Measurements from ENCODE around the gene PSTPIP1. TPM values are rescaled to one million over a fixed set of nuclear protein-coding genes. Genes with fewer than 3 reads are reported as not detected.

The PSTPIP1 gene
- total RNA-seq, 1 experiment from 2014 or later = 1.2 TPM

- no peaks in the 10 kb centered on the region for H3K9me3 Mint-ChIP-seq (ENCODE audit: unreplicated experiment)
- ChIA-PET POLR2A (no interaction called here), CTCF (no interaction called here)
- H3K4me1 Mint-ChIP-seq (ENCODE audit: insufficient read depth, unreplicated experiment) = no peaks in the 10 kb centered on the region
- intact Hi-C loops (cut with micrococcal nuclease) = no loop called here
- no peak for DNase-seq (ENCODE audit: unreplicated experiment)
- H3K27me3 Mint-ChIP-seq (ENCODE audit: insufficient read depth, unreplicated experiment) = no peaks in the 10 kb centered on the region
- H3K36me3 Mint-ChIP-seq (ENCODE audit: insufficient read depth, unreplicated experiment) = no peaks in the 10 kb centered on the region
- no peak overlapping the region for H3K4me3 Mint-ChIP-seq (ENCODE audit: unreplicated experiment)
- no TSS peak for BruUV-seq (replicated peaks)
- no peak overlapping the region for H3K27ac Mint-ChIP-seq (ENCODE audit: low read depth, unreplicated experiment)
- TF ChIP-seq CTCF (IDR thresholded peaks at IDR 0.05; ENCODE audit: unreplicated experiment) = no peak
These were observed 2.9 kb upstream of the PSTPIP1 start for GRCh38 chr15:76991741-76992645.

- H3K36me3 Mint-ChIP-seq (ENCODE audit: insufficient read depth, unreplicated experiment) = no peaks in the 10 kb centered on the region
- H3K4me1 Mint-ChIP-seq (ENCODE audit: insufficient read depth, unreplicated experiment) = no peaks in the 10 kb centered on the region
- BruUV-seq (replicated peaks) = no TSS peak
- CTCF ChIA-PET = interaction anchor here (0.6 kb wide), 1 partner anchor 18 kb away, joined by 4 read pairs; no protein-coding TSS in a partner anchor
- TF ChIP-seq CTCF (IDR thresholded peaks at IDR 0.05; ENCODE audit: unreplicated experiment) = no peak
- H3K4me3 Mint-ChIP-seq (ENCODE audit: unreplicated experiment) = no peak overlapping the region
- no peaks in the 10 kb centered on the region for H3K27me3 Mint-ChIP-seq (ENCODE audit: insufficient read depth, unreplicated experiment)
- POLR2A ChIA-PET = no interaction called here
- DNase-seq (ENCODE audit: unreplicated experiment) = no peak
- no peaks in the 10 kb centered on the region for H3K9me3 Mint-ChIP-seq (ENCODE audit: unreplicated experiment)
- H3K27ac Mint-ChIP-seq (ENCODE audit: low read depth, unreplicated experiment) = no peak overlapping the region
- intact Hi-C loops (cut with micrococcal nuclease) = no loop called here
These were observed 1.7 kb upstream of the PSTPIP1 start for GRCh38 chr15:76993114-76993725.

- Mint-ChIP-seq H3K27me3 (ENCODE audit: insufficient read depth, unreplicated experiment) (no peaks in the 10 kb centered on the region), H3K36me3 (ENCODE audit: insufficient read depth, unreplicated experiment) (no peaks in the 10 kb centered on the region), H3K4me1 (ENCODE audit: insufficient read depth, unreplicated experiment) (no peaks in the 10 kb centered on the region), H3K27ac (ENCODE audit: low read depth, unreplicated experiment) (no peak overlapping the region), H3K4me3 (ENCODE audit: unreplicated experiment) (no peak overlapping the region), H3K9me3 (ENCODE audit: unreplicated experiment) (no peaks in the 10 kb centered on the region)
- intact Hi-C loops (cut with micrococcal nuclease) = no loop called here
- peak; percentile 21 for DNase-seq (ENCODE audit: unreplicated experiment)
- ChIA-PET POLR2A (interaction anchor here (0.6 kb wide), 1 partner anchor 179 kb away, joined by 3 read pairs; no protein-coding TSS in a partner anchor), CTCF (interaction anchor here (0.6 kb wide), 1 partner anchor 19 kb away, joined by 4 read pairs; no protein-coding TSS in a partner anchor)
- BruUV-seq (replicated peaks) = no TSS peak
- no peak for TF ChIP-seq CTCF (IDR thresholded peaks at IDR 0.05; ENCODE audit: unreplicated experiment)
These were observed 925 bp upstream of the PSTPIP1 start for GRCh38 chr15:76994001-76994400.

GRCh38 chr15:76994496-76994895, 430 bp upstream of the PSTPIP1 start:
- Mint-ChIP-seq H3K27me3 (ENCODE audit: insufficient read depth, unreplicated experiment) (no peaks in the 10 kb centered on the region), H3K4me3 (ENCODE audit: unreplicated experiment) (no peak overlapping the region), H3K9me3 (ENCODE audit: unreplicated experiment) (no peaks in the 10 kb centered on the region), H3K36me3 (ENCODE audit: insufficient read depth, unreplicated experiment) (no peaks in the 10 kb centered on the region), H3K27ac (ENCODE audit: low read depth, unreplicated experiment) (no peak overlapping the region), H3K4me1 (ENCODE audit: insufficient read depth, unreplicated experiment) (no peaks in the 10 kb centered on the region)
- no peak for DNase-seq (ENCODE audit: unreplicated experiment)
- no peak for TF ChIP-seq CTCF (IDR thresholded peaks at IDR 0.05; ENCODE audit: unreplicated experiment)
- intact Hi-C loops (cut with micrococcal nuclease) = no loop called here
- no TSS peak for BruUV-seq (replicated peaks)
- ChIA-PET CTCF (no interaction called here), POLR2A (interaction anchor here (0.6 kb wide), 1 partner anchor 178 kb away, joined by 3 read pairs; no protein-coding TSS in a partner anchor)
